ENCODE results near the gene MROH8.

The MROH8 gene

DNA sequence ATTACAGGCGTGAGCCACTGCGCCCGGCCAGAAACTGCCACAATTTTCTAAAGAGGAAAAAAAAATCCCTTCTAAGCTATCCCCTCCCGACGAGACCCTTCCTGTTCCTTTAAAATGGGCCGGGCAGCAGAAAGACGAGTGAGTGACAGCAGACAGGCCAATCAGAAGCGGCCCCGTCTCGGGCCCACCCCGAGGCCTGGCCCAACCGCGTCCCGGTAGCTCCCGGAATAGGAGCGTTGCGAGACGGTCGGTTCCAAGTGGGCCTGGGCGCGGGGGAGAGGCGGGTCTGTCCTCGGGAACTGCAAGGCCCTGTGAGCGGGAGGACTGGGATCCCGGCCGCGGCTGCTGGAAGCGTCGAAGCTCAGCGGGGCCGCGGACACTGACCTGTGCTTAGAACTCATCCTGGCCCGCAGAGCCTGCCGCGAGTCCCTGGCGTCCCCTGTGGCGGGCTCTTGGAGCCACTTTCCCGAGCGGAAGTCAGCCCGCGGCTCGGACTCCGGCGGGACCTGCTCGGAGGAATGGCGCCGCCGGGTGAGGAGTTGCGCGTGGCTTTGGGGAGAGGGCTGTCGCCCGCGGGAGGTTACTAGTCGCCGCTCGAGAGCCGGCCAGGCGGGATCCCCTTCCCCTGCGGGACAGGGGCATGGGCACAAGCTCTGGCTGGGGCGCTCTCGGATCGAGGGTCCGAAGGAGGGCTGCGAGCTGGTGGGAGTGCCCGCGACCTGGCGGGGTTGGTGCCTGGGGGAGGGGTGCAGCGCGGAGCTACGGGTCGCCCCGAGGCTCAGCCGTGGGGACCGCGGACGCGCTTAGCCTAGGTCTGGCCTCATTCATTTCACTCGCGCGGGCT is at the start of gene MROH8, which contains the start of gene RPN2:
Gene MROH8 (minus strand): TSS at position 710 of the 844 bp plus-strand sequence.
Gene RPN2 (plus strand): TSS at position 492 of the 844 bp plus-strand sequence. CDS start 27 bp downstream, at position 519.
- Histone ChIP-seq H4K20me1 (peaks cover 49% of the 10 kb centered on the region), H3K4me2 (peak within 1 kb of the TSS; percentile 87), H3K9ac (peak within 1 kb of the TSS; percentile 100), H3K4me3 (peak within 1 kb of the TSS; percentile 92), H3K4me1 (peaks cover 31% of the 10 kb centered on the region), H3K27me3 (no peaks in the 10 kb centered on the region), H3K36me3 (peaks cover 30% of the 10 kb centered on the region), H3K27ac (peak within 1 kb of the TSS; percentile 100), H3K9me3 (no peaks in the 10 kb centered on the region)
- no peak for TF ChIP-seq Cebpa-rat (IDR thresholded peaks at IDR 0.05)

DNA sequence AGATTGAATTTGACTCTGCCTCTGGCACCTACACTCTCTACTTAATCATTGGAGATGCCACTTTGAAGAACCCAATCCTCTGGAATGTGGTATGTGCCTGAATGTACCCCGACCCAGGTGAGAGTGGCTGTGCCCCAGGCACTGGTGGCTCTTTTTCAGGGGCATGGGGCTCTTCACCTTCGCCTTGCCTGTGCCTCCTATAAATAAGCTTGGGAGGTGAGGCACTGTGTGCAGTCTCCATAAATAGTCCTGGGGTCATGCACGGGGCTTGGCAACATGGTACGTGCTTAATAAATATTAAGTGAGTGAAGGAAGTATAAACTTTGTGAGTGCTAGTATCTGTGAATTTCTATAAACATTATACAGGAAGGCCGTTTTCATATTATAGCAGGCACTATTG is 49.3 kb upstream of the MROH8 start:
- Histone ChIP-seq H3K4me2 (no peak overlapping the region), H3K9ac (no peak overlapping the region), H3K4me3 (no peak overlapping the region), H3K27me3 (no peaks in the 10 kb centered on the region), H3K9me3 (no peaks in the 10 kb centered on the region), H3K4me1 (no peaks in the 10 kb centered on the region), H4K20me1 (peaks cover 15% of the 10 kb centered on the region), H3K36me3 (peaks cover 100% of the 10 kb centered on the region), H3K27ac (no peak overlapping the region)
- TF ChIP-seq Cebpa-rat (IDR thresholded peaks at IDR 0.05), result no peak

DNA sequence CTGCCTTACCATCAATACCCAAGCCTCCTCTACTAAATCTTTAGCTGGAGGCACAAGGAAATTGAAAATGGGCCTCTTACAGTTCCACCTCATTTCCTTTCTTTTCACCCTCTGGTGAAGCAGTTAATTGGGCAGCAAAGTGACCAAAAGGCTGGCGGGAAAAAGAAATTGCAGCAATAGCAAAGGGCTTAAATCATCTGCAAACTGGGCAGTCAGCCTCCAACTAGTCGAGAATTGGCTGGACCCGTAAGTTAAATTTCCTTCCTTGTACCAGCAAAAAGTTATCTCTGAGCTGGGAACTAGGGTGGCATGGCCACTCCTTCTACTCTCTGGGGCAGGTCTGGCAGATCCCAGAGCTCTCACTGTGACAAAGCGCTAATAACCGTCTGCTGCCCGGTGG is 48.7 kb upstream of the MROH8 start:
- no peak overlapping the region for H3K4me3 ChIP-seq
- H3K9me3 ChIP-seq, result no peaks in the 10 kb centered on the region
- H3K4me2 ChIP-seq, result no peak overlapping the region
- no peaks in the 10 kb centered on the region for H3K27me3 ChIP-seq
- peaks cover 100% of the 10 kb centered on the region for H3K36me3 ChIP-seq
- H3K9ac ChIP-seq, result no peak overlapping the region
- no peak overlapping the region for H3K27ac ChIP-seq
- H3K4me1 ChIP-seq, result no peaks in the 10 kb centered on the region
- TF ChIP-seq Cebpa-rat (IDR thresholded peaks at IDR 0.05), result no peak
- H4K20me1 ChIP-seq, result peaks cover 11% of the 10 kb centered on the region; the same call in 1 of the 2 replicates

DNA sequence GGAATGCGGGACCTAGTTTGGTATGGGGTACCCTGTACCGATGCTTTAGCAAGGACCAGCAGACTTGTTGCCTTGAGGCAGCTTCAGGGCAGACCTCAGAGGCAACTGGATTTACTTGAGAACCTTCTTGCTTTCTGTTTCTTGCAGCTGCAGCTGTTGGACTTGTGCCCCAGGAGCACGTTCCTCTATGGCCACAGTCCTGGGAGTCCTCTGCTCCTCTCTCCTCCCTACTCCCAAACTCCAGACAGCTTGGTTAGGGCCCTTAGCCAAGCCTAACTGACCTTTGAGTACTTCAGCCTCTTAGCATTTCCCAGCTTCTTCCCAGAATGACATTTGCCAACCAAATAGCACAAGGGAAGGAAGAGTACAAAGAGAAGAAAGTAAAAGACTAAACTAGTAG is 47.5 kb upstream of the MROH8 start:
- Histone ChIP-seq H3K27me3 (no peaks in the 10 kb centered on the region), H4K20me1 (peaks cover 10% of the 10 kb centered on the region; the same call in 1 of the 2 replicates), H3K4me2 (no peak overlapping the region), H3K36me3 (peaks cover 100% of the 10 kb centered on the region), H3K9me3 (no peaks in the 10 kb centered on the region), H3K4me3 (no peak overlapping the region), H3K9ac (no peak overlapping the region), H3K4me1 (no peaks in the 10 kb centered on the region), H3K27ac (no peak overlapping the region)
- no peak for TF ChIP-seq Cebpa-rat (IDR thresholded peaks at IDR 0.05)

DNA sequence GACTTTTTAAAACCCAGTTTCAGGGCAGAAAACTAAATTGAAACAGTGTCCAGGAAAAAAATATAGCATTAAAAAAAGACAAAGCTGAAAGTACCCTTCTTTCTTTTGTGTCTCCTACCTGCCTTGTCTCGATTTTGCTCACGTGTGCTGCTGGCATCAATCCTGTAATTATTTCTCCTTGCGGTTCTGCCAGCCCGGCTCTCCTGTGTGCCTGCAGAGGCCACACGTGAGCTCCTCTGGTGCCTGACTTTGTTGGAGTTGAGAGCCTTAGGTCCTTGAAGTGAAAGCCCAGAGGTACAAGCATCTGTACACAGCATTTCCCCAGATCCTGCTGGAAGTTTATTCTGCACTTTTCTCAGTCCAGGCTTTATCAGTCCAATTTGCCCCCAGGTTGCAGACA is 45.8 kb upstream of the MROH8 start:
- no peaks in the 10 kb centered on the region for H3K9me3 ChIP-seq
- peaks cover 24% of the 10 kb centered on the region for H4K20me1 ChIP-seq
- H3K4me1 ChIP-seq, result no peaks in the 10 kb centered on the region
- no peak overlapping the region for H3K4me3 ChIP-seq
- TF ChIP-seq Cebpa-rat (IDR thresholded peaks at IDR 0.05), result no peak
- no peak overlapping the region for H3K4me2 ChIP-seq
- H3K9ac ChIP-seq, result no peak overlapping the region
- peaks cover 100% of the 10 kb centered on the region for H3K36me3 ChIP-seq
- no peaks in the 10 kb centered on the region for H3K27me3 ChIP-seq
- no peak overlapping the region for H3K27ac ChIP-seq

DNA sequence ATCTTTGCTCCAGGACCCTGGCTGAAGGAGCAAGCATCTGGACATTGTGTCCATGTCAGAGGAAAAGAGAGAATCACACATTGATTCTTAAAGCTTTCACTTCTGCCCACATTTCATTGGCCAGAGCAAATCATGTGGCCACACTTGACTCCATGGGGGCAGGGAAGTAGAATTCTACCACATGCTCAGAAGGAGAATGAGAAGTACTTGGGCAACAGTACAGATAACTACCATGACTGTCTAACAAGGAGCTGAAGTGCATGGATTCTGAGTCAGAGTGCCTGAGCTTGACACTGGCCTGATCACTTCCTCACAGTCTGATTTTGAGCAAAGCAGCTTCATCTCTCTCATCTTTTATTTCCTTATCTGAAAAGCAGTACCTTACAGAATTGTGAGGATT is 43.7 kb upstream of the MROH8 start:
- no peak overlapping the region for H3K4me3 ChIP-seq
- H3K36me3 ChIP-seq, result peaks cover 99% of the 10 kb centered on the region
- TF ChIP-seq Cebpa-rat (IDR thresholded peaks at IDR 0.05), result no peak
- H4K20me1 ChIP-seq, result peaks cover 29% of the 10 kb centered on the region
- H3K27me3 ChIP-seq, result no peaks in the 10 kb centered on the region
- H3K9me3 ChIP-seq, result no peaks in the 10 kb centered on the region; the same call in 1 of the 2 replicates
- no peaks in the 10 kb centered on the region for H3K4me1 ChIP-seq
- no peak overlapping the region for H3K4me2 ChIP-seq
- H3K27ac ChIP-seq, result no peak overlapping the region
- H3K9ac ChIP-seq, result no peak overlapping the region

DNA sequence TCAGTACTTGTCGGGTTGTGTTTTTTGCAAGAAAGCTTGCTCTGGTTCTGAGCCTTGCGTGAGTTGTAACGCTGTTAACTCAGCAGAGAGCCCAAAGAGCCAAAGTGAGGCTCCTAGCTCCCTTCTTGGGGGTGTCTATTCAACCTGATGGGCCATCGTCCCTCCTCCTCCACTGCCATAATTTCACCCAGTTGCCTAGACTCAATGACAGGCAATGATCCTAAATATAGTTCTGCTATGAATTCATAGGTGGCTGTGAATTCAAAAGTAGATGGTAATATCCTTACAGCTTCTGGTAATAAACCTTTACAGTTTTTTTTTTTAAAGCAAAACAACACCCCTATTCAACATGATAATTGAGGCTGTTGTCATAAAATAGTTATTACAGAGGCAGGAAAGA is 42.7 kb upstream of the MROH8 start:
- Histone ChIP-seq H3K27ac (no peak overlapping the region), H3K4me2 (no peak overlapping the region), H3K9me3 (no peaks in the 10 kb centered on the region; the same call in 1 of the 2 replicates), H3K4me1 (no peaks in the 10 kb centered on the region), H3K36me3 (peaks cover 99% of the 10 kb centered on the region), H3K4me3 (no peak overlapping the region), H3K27me3 (no peaks in the 10 kb centered on the region), H3K9ac (no peak overlapping the region), H4K20me1 (peaks cover 29% of the 10 kb centered on the region)
- TF ChIP-seq Cebpa-rat (IDR thresholded peaks at IDR 0.05), result no peak

DNA sequence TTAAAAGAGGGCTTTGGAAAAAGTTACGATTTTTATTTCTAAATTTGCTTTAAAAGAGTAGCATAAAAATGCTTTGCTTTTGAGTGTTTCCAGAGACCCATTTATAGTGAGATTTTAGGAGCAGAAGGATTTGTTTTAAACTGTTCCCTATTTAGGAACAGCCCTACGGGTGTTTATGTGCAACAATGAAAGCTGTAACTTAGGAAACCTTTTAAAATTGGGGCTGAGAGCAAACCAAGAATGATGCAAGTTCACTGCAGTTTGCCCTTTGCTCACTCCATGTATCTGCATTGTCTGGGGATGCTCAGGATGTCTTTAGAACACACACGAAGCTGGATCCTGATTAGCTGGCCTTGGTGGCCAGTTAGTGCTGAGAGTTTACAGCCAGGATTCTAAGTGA is 41.4 kb upstream of the MROH8 start:
- no peaks in the 10 kb centered on the region for H3K4me1 ChIP-seq
- H3K4me3 ChIP-seq, result no peak overlapping the region
- H3K36me3 ChIP-seq, result peaks cover 99% of the 10 kb centered on the region
- no peaks in the 10 kb centered on the region; the same call in 1 of the 2 replicates for H3K9me3 ChIP-seq
- no peak overlapping the region for H3K27ac ChIP-seq
- no peaks in the 10 kb centered on the region for H3K27me3 ChIP-seq
- H4K20me1 ChIP-seq, result peaks cover 29% of the 10 kb centered on the region
- TF ChIP-seq Cebpa-rat (IDR thresholded peaks at IDR 0.05), result no peak
- no peak overlapping the region for H3K9ac ChIP-seq
- no peak overlapping the region for H3K4me2 ChIP-seq

DNA sequence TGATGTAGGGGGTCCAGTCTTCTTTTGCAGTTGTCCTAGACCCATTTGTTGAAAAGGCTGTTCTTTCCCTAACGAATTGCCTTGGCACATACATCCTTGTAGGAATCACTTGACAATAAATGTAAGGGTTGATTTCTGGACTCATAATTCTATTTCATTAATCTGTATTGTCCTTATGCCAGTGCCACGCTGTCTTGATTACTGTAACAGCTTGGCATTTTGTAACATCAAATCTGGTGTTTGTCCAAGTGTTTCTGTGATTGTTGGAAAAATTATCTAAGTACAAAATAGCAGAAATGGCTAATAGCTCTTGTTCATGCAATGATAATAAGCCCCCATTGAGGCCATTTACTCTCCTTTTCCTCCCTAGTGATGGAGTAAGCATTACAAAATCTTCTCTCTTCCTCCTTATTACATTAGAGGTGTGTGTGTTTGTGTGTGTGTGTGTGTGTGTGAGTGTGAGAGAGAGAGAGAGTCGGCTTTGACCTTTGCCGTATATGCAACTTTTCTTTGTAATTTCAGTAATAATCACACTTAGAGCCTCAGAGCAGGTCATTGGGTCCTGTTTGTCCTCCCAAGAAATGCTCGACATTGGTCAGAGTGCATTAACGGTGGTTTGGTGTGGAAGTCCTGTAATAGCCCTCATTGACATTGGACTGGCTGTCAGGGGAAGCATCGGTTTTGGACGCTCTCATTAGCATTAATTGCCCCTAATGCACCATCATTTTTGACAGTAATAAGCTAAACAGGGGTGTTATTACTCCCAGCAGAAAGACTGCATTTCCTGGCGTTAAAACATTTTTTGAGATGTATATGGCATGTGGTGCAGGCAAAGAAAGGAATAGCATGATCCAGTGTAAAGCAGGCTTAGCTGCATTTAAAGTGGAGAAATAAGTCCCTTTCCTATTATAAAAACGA is 40.7 kb upstream of the MROH8 start:
- Histone ChIP-seq H3K4me3 (no peak overlapping the region), H3K27ac (no peak overlapping the region), H3K4me1 (no peaks in the 10 kb centered on the region), H4K20me1 (peaks cover 29% of the 10 kb centered on the region), H3K4me2 (no peak overlapping the region), H3K9ac (no peak overlapping the region), H3K36me3 (peaks cover 99% of the 10 kb centered on the region), H3K9me3 (no peaks in the 10 kb centered on the region; the same call in 1 of the 2 replicates), H3K27me3 (no peaks in the 10 kb centered on the region)
- no peak for TF ChIP-seq Cebpa-rat (IDR thresholded peaks at IDR 0.05)

All from BLaER1 (cell line).